WI38 (cell line): ENCODE results near the gene FN3K.

Experiments
- H3K4me3 ChIP-seq: 2 replicates; pipeline ENCODE4 v1.5.1; 2011; ENCODE audit warnings: low read depth, mild to moderate bottlenecking, control low read depth, low read length
- CTCF ChIP-seq: IDR thresholded peaks from 2 replicates; pipeline ENCODE4 v1.5.1; 2012; ENCODE audit warnings: low read depth, mild to moderate bottlenecking, control low read depth, low read length

The FN3K gene

GRCh38 chr17:82716203-82717010 is 19.0 kb upstream of the FN3K start, which contains the start of gene FN3KRP:
Gene FN3KRP, plus strand, starts transcription at chr17:82716706. Its CDS starts 50 bp downstream, at chr17:82716756.
- no peak for TF ChIP-seq CTCF

GRCh38 chr17:82718986-82719685 is 16.3 kb upstream of the FN3K start:
- no peak for TF ChIP-seq CTCF
- H3K4me3 ChIP-seq = no peak overlapping the region

More at GRCh38 chr17:82716203-82717010, 19.0 kb upstream of the FN3K start, which contains the start of gene FN3KRP:
- H3K4me3 ChIP-seq = peak within 1 kb of the TSS; percentile 81

- no peak for TF ChIP-seq CTCF
- H3K4me3 ChIP-seq = no peak overlapping the region
These were observed 15.2 kb upstream of the FN3K start for GRCh38 chr17:82720204-82720603.

GRCh38 chr17:82722341-82723013 is 12.9 kb upstream of the FN3K start:
- no peak overlapping the region for H3K4me3 ChIP-seq
- no peak for TF ChIP-seq CTCF

GRCh38 chr17:82723169-82723807 is 12.1 kb upstream of the FN3K start:
- H3K4me3 ChIP-seq = no peak overlapping the region
- no peak for TF ChIP-seq CTCF

- H3K4me3 ChIP-seq = no peak overlapping the region
- no peak for TF ChIP-seq CTCF
These were observed 9.0 kb upstream of the FN3K start for GRCh38 chr17:82726427-82726826.
